GM23338 (cell line): ENCODE data around the gene SORCS3. TPM values are rescaled to one million over a fixed set of nuclear protein-coding genes. Genes with fewer than 3 reads are reported as not detected.

Experiments
- ATAC-seq: fragments of 200-7000 bp; cut with Tn5 transposase; 3 replicates; pipeline ENCODE4 v1.9.1; 2020
- DNase-seq: peaks from one replicate; pipeline ENCODE4 v3.0.0-alpha.2; 2015; ENCODE audit warnings: low spot score
- H2AFZ ChIP-seq: fragments of 200-600 bp; sonication (generic); 2 replicates; pipeline ENCODE4 v1.8.0; 2016; ENCODE audit warnings: antibody characterized with exemption, mild to moderate bottlenecking, moderate library complexity
- H3F3A ChIP-seq: fragments of 200-600 bp; sonication (generic); replicated peaks from 2 replicates; pipeline ENCODE4 v1.8.0; 2017; ENCODE audit warnings: antibody characterized with exemption, mixed run types, low read depth
- H3K27ac ChIP-seq: fragments of 200-600 bp; sonication (generic); 2 replicates; pipeline ENCODE4 v1.6.1; 2016; ENCODE audit warnings: low read depth
- H3K27me3 ChIP-seq: fragments of 200-600 bp; sonication (generic); 2 replicates; pipeline ENCODE4 v1.8.0; 2016; ENCODE audit warnings: mild to moderate bottlenecking, mixed run types, moderate library complexity; ENCODE audit not compliant: insufficient read depth
- H3K36me3 ChIP-seq: fragments of 200-600 bp; sonication (generic); 2 replicates; pipeline ENCODE4 v1.8.0; 2016; ENCODE audit warnings: mild to moderate bottlenecking; ENCODE audit not compliant: insufficient read depth
- H3K4me1 ChIP-seq: fragments of 200-600 bp; sonication (generic); 2 replicates; pipeline ENCODE4 v1.8.0; 2016; ENCODE audit warnings: mild to moderate bottlenecking, moderate library complexity; ENCODE audit not compliant: insufficient read depth
- H3K4me2 ChIP-seq: fragments of 200-600 bp; sonication (generic); 2 replicates; pipeline ENCODE4 v1.7.1; 2017; ENCODE audit warnings: mixed run types
- H3K4me3 ChIP-seq: fragments of 200-600 bp; sonication (generic); 2 replicates; pipeline ENCODE4 v1.6.1; 2016; ENCODE audit warnings: mixed run types
- H3K79me2 ChIP-seq: fragments of 200-600 bp; sonication (generic); replicated peaks from 2 replicates; pipeline ENCODE4 v1.8.0; 2017; ENCODE audit warnings: mild to moderate bottlenecking; ENCODE audit not compliant: insufficient read depth
- H3K9me2 ChIP-seq: fragments of 200-600 bp; sonication (generic); 2 replicates; pipeline ENCODE4 v1.8.0; 2017; ENCODE audit not compliant: insufficient read depth
- H4K20me1 ChIP-seq: fragments of 200-600 bp; sonication (generic); replicated peaks from 2 replicates; pipeline ENCODE4 v1.8.0; 2017; ENCODE audit warnings: mild to moderate bottlenecking; ENCODE audit not compliant: insufficient read depth
- H3K27ac Mint-ChIP-seq: 2 replicates; pipeline ENCODE4 v1.8.0; 2020; ENCODE audit warnings: inconsistent platforms, mild to moderate bottlenecking, moderate library complexity, mixed read lengths
- H3K27me3 Mint-ChIP-seq: 3 replicates; pipeline ENCODE4 v1.8.0; 2022; ENCODE audit warnings: low read depth, mild to moderate bottlenecking, moderate library complexity, mixed read lengths, inconsistent platforms; ENCODE audit not compliant: insufficient read depth, poor library complexity
- H3K36me3 Mint-ChIP-seq: 3 replicates; pipeline ENCODE4 v1.8.0; 2021; ENCODE audit warnings: low read depth, mild to moderate bottlenecking, inconsistent platforms, moderate library complexity, mixed read lengths
- H3K4me1 Mint-ChIP-seq: 3 replicates; pipeline ENCODE4 v1.8.0; 2020; ENCODE audit warnings: mild to moderate bottlenecking, inconsistent platforms, mixed read lengths
- H3K4me3 Mint-ChIP-seq: 3 replicates; pipeline ENCODE4 v1.8.0; 2021; ENCODE audit warnings: moderate library complexity, mild to moderate bottlenecking, inconsistent platforms, mixed read lengths
- H3K9me3 Mint-ChIP-seq: 3 replicates; pipeline ENCODE4 v1.8.0; 2020; ENCODE audit warnings: moderate library complexity, mild to moderate bottlenecking, inconsistent platforms, mixed read lengths
- CREB1 ChIP-seq: fragments of 250-450 bp; sonication (Bioruptor Pico); IDR thresholded peaks from 2 replicates; pipeline ENCODE4 v1.5.0; 2020; ENCODE audit warnings: low read depth, mild to moderate bottlenecking, moderate library complexity
- ETS1 ChIP-seq: IDR thresholded peaks from 2 replicates; pipeline ENCODE4 v1.6.1; 2016; ENCODE audit warnings: antibody characterized with exemption
- EZH2phosphoT487 ChIP-seq: fragments of 200-600 bp; sonication (generic); IDR thresholded peaks from one replicate; pipeline ENCODE4 v1.8.1; 2018; ENCODE audit warnings: antibody characterized with exemption; ENCODE audit not compliant: unreplicated experiment
- JUNB ChIP-seq: IDR thresholded peaks from one replicate; pipeline ENCODE4 v1.6.1; 2016; ENCODE audit warnings: antibody characterized with exemption; ENCODE audit not compliant: unreplicated experiment
- NANOG ChIP-seq: IDR thresholded peaks from 2 replicates; pipeline ENCODE4 v1.6.1; 2016; ENCODE audit warnings: antibody characterized with exemption, borderline replicate concordance
- REST ChIP-seq: IDR thresholded peaks from one replicate; pipeline ENCODE4 v1.6.1; 2018; ENCODE audit warnings: antibody characterized with exemption; ENCODE audit not compliant: unreplicated experiment
- STAT1 ChIP-seq: IDR thresholded peaks from one replicate; pipeline ENCODE4 v1.6.1; 2016; ENCODE audit warnings: antibody characterized with exemption; ENCODE audit not compliant: unreplicated experiment
- ZNF114 ChIP-seq: fragments of 250-450 bp; sonication (Bioruptor Pico); IDR thresholded peaks from 2 replicates; pipeline ENCODE4 v1.5.0; 2020; ENCODE audit warnings: mild to moderate bottlenecking, moderate library complexity
- ZNF462 ChIP-seq: fragments of 250-450 bp; sonication (Bioruptor Pico); IDR thresholded peaks from 2 replicates; pipeline ENCODE4 v1.5.0; 2020; ENCODE audit warnings: mild to moderate bottlenecking, moderate library complexity
- polyA plus RNA-seq: library from polyadenylated mRNA; unstranded; fragments of >200 nt; fragmentation: Nextera tagmentation; extraction: Ambion mirVana; gene quantifications from 2 replicates; pipeline ENCODE4 v1.2.1, GENCODE V29; 2016
- total RNA-seq: library from RNA; depleted of rRNA; stranded (reverse); fragments of >200 nt; shearing (Covaris generic); gene quantifications from 2 replicates; pipeline ENCODE4 v1.2.3, GENCODE V29; 2014

SORCS3 gene
- total and polyA plus RNA-seq, 2 experiments from 2014 or later, result 0.37 to 1.4 TPM

- H3K4me3 Mint-ChIP-seq, result no peak overlapping the region
- H3K36me3 ChIP-seq, result no peaks in the 10 kb centered on the region
- H3F3A ChIP-seq, result no peaks in the 10 kb centered on the region
- no peak overlapping the region for H3K27ac Mint-ChIP-seq
- 0 out of 2 replicates have a peak, but pooled peaks cover 4% of the 10 kb centered on the region for H3K4me1 ChIP-seq
- H3K27me3 ChIP-seq, result no peaks in the 10 kb centered on the region
- no peaks in the 10 kb centered on the region for H4K20me1 ChIP-seq
- no peaks in the 10 kb centered on the region for H3K27me3 Mint-ChIP-seq
- no peaks in the 10 kb centered on the region for H3K4me1 Mint-ChIP-seq
- no peak overlapping the region for H3K4me2 ChIP-seq
- peaks cover 6% of the 10 kb centered on the region; the same call in 1 of the 2 replicates for H3K9me2 ChIP-seq
- ATAC-seq (no peak), DNase-seq (no peak)
- H3K4me3 ChIP-seq, result no peak overlapping the region
- no peak overlapping the region for H2AFZ ChIP-seq
- TF ChIP-seq ZNF462 (CRISPR knock-in tag), result no peak
- no peak for TF ChIP-seq STAT1
- TF ChIP-seq CREB1 (CRISPR knock-in tag), result no peak
- no peak for TF ChIP-seq NANOG
- TF ChIP-seq ETS1, result no peak
- no peak for TF ChIP-seq EZH2phosphoT487
- TF ChIP-seq ZNF114 (CRISPR knock-in tag), result no peak
- no peak for TF ChIP-seq JUNB
- TF ChIP-seq REST, result no peak
- H3K27ac ChIP-seq, result no peak overlapping the region
- H3K79me2 ChIP-seq, result no peaks in the 10 kb centered on the region
- H3K9me3 Mint-ChIP-seq, result no peaks in the 10 kb centered on the region
- H3K36me3 Mint-ChIP-seq, result no peaks in the 10 kb centered on the region
Measured at GRCh38 chr10:105138358-105138757, 497.3 kb downstream of the SORCS3 start.
